ENCODE results near the gene RARRES1.

RARRES1 gene

GRCh38 chr3:158660711-158661110 lies 71.5 kb downstream of the RARRES1 start:
- no peak overlapping the region for H4K91ac ChIP-seq (ENCODE audit: low read depth, low read length)
- WGBS (ENCODE audit: extremely low coverage, insufficient coverage, insufficient read length), result no CpG with 5 or more reads among the region's 4 CpGs
- H3K27ac ChIP-seq (ENCODE audit: low read depth, low read length), result no peak overlapping the region
- no peak overlapping the region for H3K9ac ChIP-seq (ENCODE audit: low read length)
- no peak overlapping the region for H2BK12ac ChIP-seq (ENCODE audit: low read length)
- H3K79me1 ChIP-seq (ENCODE audit: low read length), result no peaks in the 10 kb centered on the region
- H2AK5ac ChIP-seq (ENCODE audit: low read length), result no peak overlapping the region
- no peak overlapping the region for H3K4me2 ChIP-seq (ENCODE audit: low read length)
- no peak overlapping the region for H3K18ac ChIP-seq (ENCODE audit: low read length)
- H3K4ac ChIP-seq (ENCODE audit: low read depth, low read length), result no peak overlapping the region
- H2AFZ ChIP-seq (ENCODE audit: insufficient read depth, low read length, poor library complexity), result no peak overlapping the region
- no peak overlapping the region for H4K12ac ChIP-seq (ENCODE audit: low read depth, low read length)
- peaks cover 10 to 13% of the 10 kb centered on the region in 2 experiments for H3K36me3 ChIP-seq (ENCODE audit: control insufficient read depth in 1 of 2, insufficient read depth in 2 of 2, low read length in 2 of 2)
- no peaks in the 10 kb centered on the region for H3K9me3 ChIP-seq (ENCODE audit: insufficient read depth, low read depth, low read length)
- DNase-seq, result no peak
- no peaks in the 10 kb centered on the region for H3K79me2 ChIP-seq (ENCODE audit: control insufficient read depth, insufficient read depth, low read length, poor library complexity)
- no peak overlapping the region for H3K14ac ChIP-seq (ENCODE audit: low read length)
- no peak overlapping the region for H3K4me3 ChIP-seq (ENCODE audit: low read depth, low read length)
- H4K8ac ChIP-seq (ENCODE audit: low read depth, low read length), result no peak overlapping the region
- no peaks in the 10 kb centered on the region for H3K4me1 ChIP-seq (ENCODE audit: control insufficient read depth in 1 of 2, insufficient read depth in 2 of 2, low read length in 2 of 2)
- H3K27me3 ChIP-seq (ENCODE audit: insufficient read depth, low read length), result no peaks in the 10 kb centered on the region
- H2BK120ac ChIP-seq (ENCODE audit: insufficient read depth, low read length, poor library complexity), result no peak overlapping the region
- H2BK5ac ChIP-seq (ENCODE audit: low read depth, low read length, poor library complexity), result no peak overlapping the region
- H3K23ac ChIP-seq (ENCODE audit: low read length), result no peak overlapping the region

- Histone ChIP-seq H3K27ac (ENCODE audit: low read depth, low read length) (no peak overlapping the region), H3K27me3 (ENCODE audit: insufficient read depth, low read length) (no peaks in the 10 kb centered on the region), H3K9me3 (ENCODE audit: insufficient read depth, low read depth, low read length) (no peaks in the 10 kb centered on the region), H2BK120ac (ENCODE audit: insufficient read depth, low read length, poor library complexity) (no peak overlapping the region), H3K14ac (ENCODE audit: low read length) (no peak overlapping the region), H3K36me3 (ENCODE audit: control insufficient read depth in 1 of 2, insufficient read depth in 2 of 2, low read length in 2 of 2) (peaks cover 13 to 14% of the 10 kb centered on the region in 2 experiments), H4K91ac (ENCODE audit: low read depth, low read length) (no peak overlapping the region), H4K12ac (ENCODE audit: low read depth, low read length) (no peak overlapping the region), H3K4me1 (ENCODE audit: control insufficient read depth in 1 of 2, insufficient read depth in 2 of 2, low read length in 2 of 2) (no peaks in the 10 kb centered on the region), H3K79me2 (ENCODE audit: control insufficient read depth, insufficient read depth, low read length, poor library complexity) (no peaks in the 10 kb centered on the region), H3K4me2 (ENCODE audit: low read length) (no peak overlapping the region), H4K8ac (ENCODE audit: low read depth, low read length) (no peak overlapping the region), H3K4me3 (ENCODE audit: low read depth, low read length) (no peak overlapping the region), H3K9ac (ENCODE audit: low read length) (no peak overlapping the region), H2AK5ac (ENCODE audit: low read length) (no peak overlapping the region), H3K23ac (ENCODE audit: low read length) (no peak overlapping the region), H3K79me1 (ENCODE audit: low read length) (no peaks in the 10 kb centered on the region), H3K18ac (ENCODE audit: low read length) (no peak overlapping the region), H2BK5ac (ENCODE audit: low read depth, low read length, poor library complexity) (no peak overlapping the region), H2AFZ (ENCODE audit: insufficient read depth, low read length, poor library complexity) (no peak overlapping the region), H2BK12ac (ENCODE audit: low read length) (no peak overlapping the region), H3K4ac (ENCODE audit: low read depth, low read length) (no peak overlapping the region)
- peak; percentile 59 to 70 for DNase-seq
- no CpG with 5 or more reads among the region's 7 CpGs for WGBS (ENCODE audit: extremely low coverage, insufficient coverage, insufficient read length)
These were observed 72.6 kb downstream of the RARRES1 start for GRCh38 chr3:158659454-158660237.

- Histone ChIP-seq H3K4ac (ENCODE audit: low read depth, low read length) (no peak overlapping the region), H3K27me3 (ENCODE audit: insufficient read depth, low read length) (no peaks in the 10 kb centered on the region), H2BK12ac (ENCODE audit: low read length) (no peak overlapping the region), H2BK5ac (ENCODE audit: low read depth, low read length, poor library complexity) (no peak overlapping the region), H4K8ac (ENCODE audit: low read depth, low read length) (no peak overlapping the region), H2BK120ac (ENCODE audit: insufficient read depth, low read length, poor library complexity) (no peak overlapping the region), H3K79me1 (ENCODE audit: low read length) (no peaks in the 10 kb centered on the region), H3K9me3 (ENCODE audit: insufficient read depth, low read depth, low read length) (no peaks in the 10 kb centered on the region), H3K36me3 (ENCODE audit: control insufficient read depth in 1 of 2, insufficient read depth in 2 of 2, low read length in 2 of 2) (peaks cover 12 to 13% of the 10 kb centered on the region in 2 experiments), H4K91ac (ENCODE audit: low read depth, low read length) (no peak overlapping the region), H2AFZ (ENCODE audit: insufficient read depth, low read length, poor library complexity) (no peak overlapping the region), H3K23ac (ENCODE audit: low read length) (no peak overlapping the region), H4K12ac (ENCODE audit: low read depth, low read length) (peak overlapping the region; percentile 80), H3K4me3 (ENCODE audit: low read depth, low read length) (no peak overlapping the region), H2AK5ac (ENCODE audit: low read length) (no peak overlapping the region), H3K9ac (ENCODE audit: low read length) (no peak overlapping the region), H3K27ac (ENCODE audit: low read depth, low read length) (no peak overlapping the region), H3K4me2 (ENCODE audit: low read length) (no peak overlapping the region), H3K14ac (ENCODE audit: low read length) (no peak overlapping the region), H3K4me1 (ENCODE audit: control insufficient read depth in 1 of 2, insufficient read depth in 2 of 2, low read length in 2 of 2) (no peaks in the 10 kb centered on the region), H3K18ac (ENCODE audit: low read length) (no peak overlapping the region), H3K79me2 (ENCODE audit: control insufficient read depth, insufficient read depth, low read length, poor library complexity) (no peaks in the 10 kb centered on the region)
- DNase-seq, result no peak
- no CpG with 5 or more reads among the region's 7 CpGs for WGBS (ENCODE audit: extremely low coverage, insufficient coverage, insufficient read length)
These were observed 73.4 kb downstream of the RARRES1 start for GRCh38 chr3:158658889-158659288.

- H3K18ac ChIP-seq (ENCODE audit: low read length), result no peak overlapping the region
- H2AK5ac ChIP-seq (ENCODE audit: low read length), result no peak overlapping the region
- H3K27ac ChIP-seq (ENCODE audit: low read depth, low read length), result no peak overlapping the region
- no peaks in the 10 kb centered on the region for H3K4me1 ChIP-seq (ENCODE audit: control insufficient read depth in 1 of 2, insufficient read depth in 2 of 2, low read length in 2 of 2)
- H3K9me3 ChIP-seq (ENCODE audit: insufficient read depth, low read depth, low read length), result no peaks in the 10 kb centered on the region
- no peaks in the 10 kb centered on the region for H3K79me1 ChIP-seq (ENCODE audit: low read length)
- no peak overlapping the region for H4K91ac ChIP-seq (ENCODE audit: low read depth, low read length)
- no peak overlapping the region for H3K4me2 ChIP-seq (ENCODE audit: low read length)
- WGBS (ENCODE audit: extremely low coverage, insufficient coverage, insufficient read length), result no CpG with 5 or more reads among the region's 3 CpGs
- no peak overlapping the region for H4K12ac ChIP-seq (ENCODE audit: low read depth, low read length)
- H3K79me2 ChIP-seq (ENCODE audit: control insufficient read depth, insufficient read depth, low read length, poor library complexity), result no peaks in the 10 kb centered on the region
- H3K23ac ChIP-seq (ENCODE audit: low read length), result no peak overlapping the region
- H3K4me3 ChIP-seq (ENCODE audit: low read depth, low read length), result no peak overlapping the region
- no peaks in the 10 kb centered on the region for H3K27me3 ChIP-seq (ENCODE audit: insufficient read depth, low read length)
- no peak overlapping the region for H2AFZ ChIP-seq (ENCODE audit: insufficient read depth, low read length, poor library complexity)
- no peak overlapping the region for H2BK12ac ChIP-seq (ENCODE audit: low read length)
- no peak overlapping the region for H3K9ac ChIP-seq (ENCODE audit: low read length)
- H2BK5ac ChIP-seq (ENCODE audit: low read depth, low read length, poor library complexity), result no peak overlapping the region
- no peak overlapping the region for H4K8ac ChIP-seq (ENCODE audit: low read depth, low read length)
- DNase-seq, result no peak
- peaks cover 8 to 15% of the 10 kb centered on the region in 2 experiments for H3K36me3 ChIP-seq (ENCODE audit: control insufficient read depth in 1 of 2, insufficient read depth in 2 of 2, low read length in 2 of 2)
- no peak overlapping the region for H2BK120ac ChIP-seq (ENCODE audit: insufficient read depth, low read length, poor library complexity)
- H3K14ac ChIP-seq (ENCODE audit: low read length), result no peak overlapping the region
- H3K4ac ChIP-seq (ENCODE audit: low read depth, low read length), result no peak overlapping the region
These were observed 79.8 kb downstream of the RARRES1 start for GRCh38 chr3:158652463-158652862.

Measured in trophoblast cell (in vitro differentiated cells and primary cell).